HepG2 (cell line): ENCODE measurements around the gene CNIH3.

Experiments
- AHR ChIP-seq: IDR thresholded peaks from 2 replicates; pipeline ENCODE4 v1.6.1; 2018; ENCODE audit warnings: missing genetic modification reagents, missing compliant biosample characterization
- CEBPB ChIP-seq: IDR thresholded peaks from 2 replicates; pipeline ENCODE4 v1.6.1; 2011; ENCODE audit warnings: low read depth, low read length, improper control_type of control experiment, borderline replicate concordance
- EZH2 ChIP-seq: conservative IDR thresholded peaks from 2 replicates; pipeline ENCODE4 v1.6.1; 2012; ENCODE audit warnings: mild to moderate bottlenecking, low read depth, low read length, moderate library complexity
- HIVEP1 ChIP-seq: sonication (generic); formaldehyde crosslinking; IDR thresholded peaks from 2 replicates; pipeline ENCODE4 v1.4.0; 2020; ENCODE audit warnings: mild to moderate bottlenecking, missing genetic modification reagents
- SMAD1 ChIP-seq: sonication (generic); formaldehyde crosslinking; IDR thresholded peaks from 2 replicates; pipeline ENCODE4 v1.4.0; 2020; ENCODE audit warnings: missing genetic modification reagents, low read depth, mild to moderate bottlenecking, borderline replicate concordance
- SMARCE1 ChIP-seq: fragments of 450-650 bp; IDR thresholded peaks from 2 replicates; pipeline ENCODE4 v1.6.1; 2017; ENCODE audit warnings: borderline replicate concordance
- SP2 ChIP-seq: sonication (generic); formaldehyde crosslinking; IDR thresholded peaks from 2 replicates; pipeline ENCODE4 v1.5.1; 2020; ENCODE audit warnings: mild to moderate bottlenecking, missing genetic modification reagents
- ZNF766 ChIP-seq: sonication (generic); formaldehyde crosslinking; IDR thresholded peaks from 2 replicates; pipeline ENCODE4 v1.5.0; 2020; ENCODE audit warnings: missing genetic modification reagents, borderline replicate concordance
- TF ChIP-seq, protein P1 (sequence below): sonication (generic); formaldehyde crosslinking; IDR thresholded peaks from 2 replicates; pipeline ENCODE4 v1.5.0; 2020; ENCODE audit warnings: mild to moderate bottlenecking, missing genetic modification reagents, moderate library complexity

- TF ChIP-seq AHR (CRISPR knock-in tag) (no peak), SMAD1 (CRISPR knock-in tag) (no peak), HIVEP1 (CRISPR knock-in tag) (no peak), ZNF766 (CRISPR knock-in tag) (no peak), SMARCE1 (no peak), EZH2 (no peak), SP2 (CRISPR knock-in tag) (no peak), CEBPB (no peak)
- TF ChIP-seq, protein P1, sequence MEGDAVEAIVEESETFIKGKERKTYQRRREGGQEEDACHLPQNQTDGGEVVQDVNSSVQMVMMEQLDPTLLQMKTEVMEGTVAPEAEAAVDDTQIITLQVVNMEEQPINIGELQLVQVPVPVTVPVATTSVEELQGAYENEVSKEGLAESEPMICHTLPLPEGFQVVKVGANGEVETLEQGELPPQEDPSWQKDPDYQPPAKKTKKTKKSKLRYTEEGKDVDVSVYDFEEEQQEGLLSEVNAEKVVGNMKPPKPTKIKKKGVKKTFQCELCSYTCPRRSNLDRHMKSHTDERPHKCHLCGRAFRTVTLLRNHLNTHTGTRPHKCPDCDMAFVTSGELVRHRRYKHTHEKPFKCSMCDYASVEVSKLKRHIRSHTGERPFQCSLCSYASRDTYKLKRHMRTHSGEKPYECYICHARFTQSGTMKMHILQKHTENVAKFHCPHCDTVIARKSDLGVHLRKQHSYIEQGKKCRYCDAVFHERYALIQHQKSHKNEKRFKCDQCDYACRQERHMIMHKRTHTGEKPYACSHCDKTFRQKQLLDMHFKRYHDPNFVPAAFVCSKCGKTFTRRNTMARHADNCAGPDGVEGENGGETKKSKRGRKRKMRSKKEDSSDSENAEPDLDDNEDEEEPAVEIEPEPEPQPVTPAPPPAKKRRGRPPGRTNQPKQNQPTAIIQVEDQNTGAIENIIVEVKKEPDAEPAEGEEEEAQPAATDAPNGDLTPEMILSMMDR: no peak
Observed at GRCh38 chr1:224592636-224593582, 23.2 kb upstream of the CNIH3 start.
